Spleen (tissue), 11 donors: Measurements from ENCODE around the gene SPTBN2. TPM values are rescaled to one million over a fixed set of nuclear protein-coding genes. Genes with fewer than 3 reads are reported as not detected.
"Not testable (repeated sequence)": the region's sequence is repeated elsewhere in the genome, so short reads cannot be mapped to it uniquely, and the experiment has no call there.

ENCODE experiments used
- DNase-seq: peaks from one replicate; pipeline ENCODE4 v3.0.0-alpha.2; 2020
- H3K27ac ChIP-seq, 8 donors: fragments of 200-600 bp; sonication (generic) in 7 of 8; 1 replicate in 4 of 8; 2 replicates in 4 of 8; pipeline versions ENCODE4 v1.5.0 to v1.8.0; 2016 to 2021; ENCODE audit warnings: inconsistent platforms in 4 of 8, mild to moderate bottlenecking in 4 of 8, moderate library complexity in 1 of 8
- H3K27me3 ChIP-seq, 7 donors: fragments of 200-600 bp; sonication (generic) in 6 of 7; replicated peaks in 1 of 7; 1 replicate in 4 of 7; 2 replicates in 3 of 7; pipeline versions ENCODE4 v1.5.0 to v1.8.0; 2016 to 2021; ENCODE audit warnings: inconsistent platforms in 3 of 7, mild to moderate bottlenecking in 1 of 7
- H3K36me3 ChIP-seq, 6 donors: fragments of 200-600 bp; sonication (generic) in 5 of 6; 1 replicate in 4 of 6; 2 replicates in 2 of 6; pipeline versions ENCODE4 v1.5.0 to v1.8.0; 2016 to 2021; ENCODE audit warnings: inconsistent platforms in 2 of 6
- H3K4me1 ChIP-seq, 6 donors: fragments of 200-600 bp; sonication (generic) in 5 of 6; 1 replicate in 3 of 6; 2 replicates in 3 of 6; pipeline versions ENCODE4 v1.5.0 to v1.8.0; 2016 to 2021; ENCODE audit warnings: inconsistent platforms in 3 of 6
- H3K4me3 ChIP-seq, 8 donors: fragments of 200-600 bp; sonication (generic) in 7 of 8; 1 replicate in 4 of 8; 2 replicates in 4 of 8; pipeline versions ENCODE4 v1.5.0 to v1.8.0; 2016 to 2021; ENCODE audit warnings: inconsistent platforms in 4 of 8, mild to moderate bottlenecking in 4 of 8, moderate library complexity in 2 of 8
- H3K9me3 ChIP-seq, 8 donors: fragments of 200-600 bp; sonication (generic) in 7 of 8; 1 replicate in 4 of 8; 2 replicates in 4 of 8; pipeline versions ENCODE4 v1.5.0 to v1.8.0; 2016 to 2021; ENCODE audit warnings: inconsistent platforms in 4 of 8
- CTCF ChIP-seq, 11 experiments: fragments of 200-600 bp in 7 of 11; fragments of 450-650 bp in 4 of 11; sonication (generic) in 4 of 11; IDR thresholded peaks in 8 of 11; conservative IDR thresholded peaks in 3 of 11; 1 replicate in 7 of 11; 2 replicates in 4 of 11; pipeline versions ENCODE4 v1.4.0 to v1.8.0; 2016 to 2021; ENCODE audit warnings: antibody characterized with exemption in 11 of 11, inconsistent platforms in 4 of 11, mild to moderate bottlenecking in 1 of 11
- POLR2A ChIP-seq, 3 donors: fragments of 450-650 bp; IDR thresholded peaks; one replicate each; pipeline ENCODE4 v1.5.1; 2017; ENCODE audit warnings: antibody characterized with exemption in 3 of 3, mild to moderate bottlenecking in 1 of 3
- POLR2AphosphoS5 ChIP-seq, 3 donors: sonication (generic); formaldehyde crosslinking; IDR thresholded peaks; one replicate each; pipeline ENCODE4 v1.5.1; 2017; ENCODE audit warnings: antibody characterized with exemption in 3 of 3
- WGBS, 5 donors: extraction: QIAGEN DNeasy Blood & Tissue Kit in 3 of 5; methylation state at CpG; one replicate each; pipeline versions ENCODE4 v1.1.5 to v1.1.7; 2013 to 2018; 5-methylcytosine and 5-hydroxymethylcytosine counted together
- intact Hi-C: fragments of 100-400 bp; cut with DNase I; formaldehyde crosslinking; loops from one replicate; pipeline ENCODE4 v1.15.0; 2023; ENCODE audit warnings: low total_unique reads
- polyA plus RNA-seq, 3 donors: library from polyadenylated mRNA; stranded (reverse); fragments of 200-250 nt; gene quantifications; one replicate each; pipeline ENCODE4 v1.2.1, GENCODE V29; 2013
- total RNA-seq, 7 donors: library from RNA; depleted of rRNA in 3 of 7; stranded (reverse); fragments of >200 nt in 3 of 7; fragmentation: NEBNext Ultra II Directional in 4 of 7; extraction: Animal tissue kit (Norgen Biotek cat#: 25700) in 4 of 7; gene quantifications; one replicate each; pipeline versions ENCODE4 v1.1.0 to v1.2.1, GENCODE V29; 2016 to 2021
- donor health status: healthy with polysubstance abuse.
- donor health status: DM: no; HTN: no; CAD: no; lungs with moderate emphysema.
- donor health status: DM: no; HTN: no; CAD: no.
- donor health status: Bipolar disorder and iron deficiency.
- donor health status: healthy.
- donor health status: DM: no; HTN: no; CAD: no.
- donor health status: DM: yes; HTN: yes; CAD: no.

The SPTBN2 gene
- total and polyA plus RNA-seq, 10 donors, result 0.61 to 5.1 (median 3.7) TPM

DNA sequence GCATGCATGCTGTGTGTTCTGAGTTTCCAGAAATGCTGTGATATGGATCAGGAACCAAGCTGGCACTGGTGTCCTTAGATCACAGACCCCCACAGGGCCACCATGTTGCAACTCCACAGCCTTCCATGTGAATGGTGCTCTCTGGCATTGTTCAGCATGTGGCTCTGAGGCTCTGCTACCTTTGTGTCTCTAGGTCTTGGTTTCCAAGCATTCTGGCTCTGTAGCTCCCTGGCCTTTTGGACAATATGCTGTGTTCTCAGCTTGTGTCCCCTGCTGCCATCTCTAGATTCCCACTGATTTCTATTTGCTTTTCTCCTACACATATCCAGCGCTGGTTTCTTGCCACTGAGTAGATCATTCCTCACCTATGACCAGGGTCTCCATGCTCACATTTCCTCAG, 3.9 kb downstream of the SPTBN2 start:
- H3K4me3 ChIP-seq, result no peak overlapping the region
- no peaks in the 10 kb centered on the region for H3K9me3 ChIP-seq
- DNase-seq, result no peak
- WGBS, 5 donors, result 87 to 100% (median 97%) methylated on average over 1 of the region's 1 CpG
- no peak for TF ChIP-seq CTCF (IDR thresholded peaks at IDR 0.05 in 8 of 11, conservative IDR thresholded peaks at IDR 0.05 in 3 of 11)
- TF ChIP-seq POLR2AphosphoS5 (IDR thresholded peaks at IDR 0.05), result no peak
- no peak for TF ChIP-seq POLR2A (IDR thresholded peaks at IDR 0.05)
- H3K36me3 ChIP-seq, result no peaks in the 10 kb centered on the region
- peaks cover 0 to 64% (median 33%) of the 10 kb centered on the region in 7 donors for H3K27me3 ChIP-seq
- peaks cover 3 to 27% (median 15%) of the 10 kb centered on the region in 6 donors for H3K4me1 ChIP-seq
- intact Hi-C loops, result no loop called here
- H3K27ac ChIP-seq, result no peak overlapping the region

GRCh38 chr11:66724167-66724566, 4.8 kb downstream of the SPTBN2 start:
- H3K4me3 ChIP-seq, H3K36me3 ChIP-seq, DNase-seq, H3K27ac ChIP-seq, intact Hi-C loops, H3K9me3 ChIP-seq: not testable (repeated sequence)
- peaks cover 3 to 29% (median 15%) of the 10 kb centered on the region in 6 donors for H3K4me1 ChIP-seq
- WGBS, 5 donors, result 85 to 92% (median 92%) methylated on average over 5 of the region's 5 CpGs
- peaks cover 0 to 64% (median 27%) of the 10 kb centered on the region in 7 donors for H3K27me3 ChIP-seq

DNA sequence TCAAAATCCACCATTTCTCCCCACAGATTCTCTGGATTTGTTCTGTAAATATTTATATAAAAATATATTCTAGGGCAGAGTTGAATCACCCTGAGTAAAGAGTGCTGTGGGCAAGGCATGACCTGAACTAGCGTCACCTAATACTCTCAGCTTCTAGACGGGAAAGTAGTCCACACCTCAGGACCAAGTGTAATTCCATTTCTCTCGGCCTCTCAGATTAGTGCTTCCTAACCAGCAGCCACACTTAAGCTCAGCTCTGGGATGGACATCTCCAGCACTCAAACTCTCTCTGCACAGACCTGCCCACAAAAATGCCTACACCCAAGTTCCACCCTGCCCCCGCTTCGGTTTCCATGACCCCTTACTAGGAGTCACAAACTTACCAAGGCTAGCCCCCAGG, 5.3 kb downstream of the SPTBN2 start:
- intact Hi-C loops, result no loop called here
- Histone ChIP-seq H3K27ac (no peak overlapping the region), H3K27me3 (peaks cover 0 to 64% (median 23%) of the 10 kb centered on the region in 7 donors), H3K36me3 (no peaks in the 10 kb centered on the region), H3K4me1 (peaks cover 3 to 24% (median 13%) of the 10 kb centered on the region in 6 donors), H3K4me3 (no peak overlapping the region), H3K9me3 (no peaks in the 10 kb centered on the region)
- TF ChIP-seq CTCF (IDR thresholded peaks at IDR 0.05 in 8 of 11, conservative IDR thresholded peaks at IDR 0.05 in 3 of 11), result no peak
- TF ChIP-seq POLR2AphosphoS5 (IDR thresholded peaks at IDR 0.05), result no peak
- TF ChIP-seq POLR2A (IDR thresholded peaks at IDR 0.05), result no peak
- 88 to 98% (median 95%) methylated on average over 5 of the region's 5 CpGs for WGBS, 5 donors
- no peak for DNase-seq

DNA sequence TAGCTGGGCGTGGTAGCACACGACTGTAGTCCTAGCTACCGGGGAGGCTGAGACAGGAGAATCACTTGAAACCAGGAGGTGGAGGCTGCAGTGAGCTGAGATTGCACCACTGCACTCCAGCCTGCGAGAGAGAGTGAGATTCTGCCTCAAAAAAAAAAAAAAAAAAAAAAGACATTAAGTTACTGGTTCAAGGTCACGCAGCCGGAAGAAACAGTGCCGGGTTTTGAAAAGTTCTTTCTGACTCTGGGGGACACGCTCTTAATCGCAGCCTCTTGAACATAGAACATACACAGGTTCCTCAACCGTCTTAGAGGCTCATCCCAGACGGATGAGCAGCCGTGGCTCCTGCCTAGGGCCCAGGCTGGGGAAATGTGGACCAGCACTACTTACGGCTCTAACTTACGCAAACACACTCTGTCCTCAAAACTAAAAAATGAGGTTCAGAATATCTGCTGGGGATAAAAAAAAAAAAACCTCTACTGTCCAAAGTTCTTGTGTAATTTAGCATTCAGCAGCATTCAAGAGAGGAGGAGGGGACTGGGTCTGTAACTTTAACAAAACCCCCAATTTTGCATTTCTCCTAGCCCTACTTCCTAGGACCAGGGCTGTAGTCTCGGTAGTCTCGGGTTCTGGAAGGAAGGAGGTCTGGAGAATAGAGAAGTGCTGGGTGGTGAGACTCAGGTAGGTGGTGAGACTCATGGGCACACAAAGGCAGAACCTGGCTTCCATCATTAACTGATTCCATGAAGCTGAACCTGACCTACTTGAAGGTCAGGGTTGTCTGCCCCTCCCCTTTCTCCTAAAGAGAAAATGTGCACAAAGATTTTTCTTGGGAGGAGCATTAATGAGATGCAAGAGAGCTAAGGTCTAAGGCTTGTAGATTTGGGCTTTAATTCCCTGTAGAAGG, 6.0 kb downstream of the SPTBN2 start:
- Histone ChIP-seq H3K4me1 (peaks cover 0 to 19% (median 9%) of the 10 kb centered on the region in 6 donors), H3K9me3 (no peaks in the 10 kb centered on the region), H3K36me3 (no peaks in the 10 kb centered on the region), H3K4me3 (no peak overlapping the region), H3K27ac (no peak overlapping the region), H3K27me3 (peaks cover 0 to 64% (median 18%) of the 10 kb centered on the region in 7 donors)
- WGBS, 5 donors, result 77 to 86% (median 83%) methylated on average over 16 of the region's 16 CpGs
- TF ChIP-seq POLR2A (IDR thresholded peaks at IDR 0.05) (no peak), POLR2AphosphoS5 (IDR thresholded peaks at IDR 0.05) (no peak), CTCF (IDR thresholded peaks at IDR 0.05 in 8 of 11, conservative IDR thresholded peaks at IDR 0.05 in 3 of 11) (no peak)
- DNase-seq, result no peak
- intact Hi-C loops, result no loop called here
